Vagina (tissue), 2 donors: ENCODE results near the gene RIPK1. TPM values are rescaled to one million over a fixed set of nuclear protein-coding genes. Genes with fewer than 3 reads are reported as not detected.
"Not testable (repeated sequence)": the region's sequence is repeated elsewhere in the genome, so short reads cannot be mapped to it uniquely, and the experiment has no call there.

Experiments used
- DNase-seq, 2 donors: peaks; one replicate each; pipeline ENCODE4 v3.0.0-alpha.2; 2017; ENCODE audit errors: extremely low spot score in 2 of 2
- H3K27ac ChIP-seq: fragments of 200-600 bp; sonication (generic); one replicate; pipeline ENCODE4 v1.5.1; 2019
- H3K27me3 ChIP-seq: fragments of 200-600 bp; sonication (generic); one replicate; pipeline ENCODE4 v1.5.1; 2019
- H3K36me3 ChIP-seq, 2 donors: fragments of 200-600 bp; sonication (generic); one replicate each; pipeline ENCODE4 v1.5.1; 2017 to 2019
- H3K4me1 ChIP-seq: fragments of 200-600 bp; sonication (generic); one replicate; pipeline ENCODE4 v1.5.1; 2019
- H3K4me3 ChIP-seq, 2 donors: fragments of 200-600 bp; sonication (generic); 1 replicate in 1 of 2; 2 replicates in 1 of 2; pipeline ENCODE4 v1.5.1; 2016 to 2019
- H3K9me3 ChIP-seq: fragments of 200-600 bp; sonication (generic); one replicate; pipeline ENCODE4 v1.5.1; 2019
- CTCF ChIP-seq, 3 experiments: fragments of 450-650 bp in 2 of 3; fragments of 200-600 bp in 1 of 3; sonication (generic) in 1 of 3; IDR thresholded peaks; one replicate each; pipeline ENCODE4 v1.5.1; 2017 to 2019; ENCODE audit warnings: antibody characterized with exemption in 3 of 3, mild to moderate bottlenecking in 2 of 3, moderate library complexity in 2 of 3
- POLR2A ChIP-seq, 2 donors: fragments of 450-650 bp; IDR thresholded peaks; one replicate each; pipeline ENCODE4 v1.6.1; 2017; ENCODE audit warnings: antibody characterized with exemption in 2 of 2, mild to moderate bottlenecking in 2 of 2, moderate library complexity in 2 of 2
- POLR2AphosphoS5 ChIP-seq, 2 donors: sonication (generic); formaldehyde crosslinking; IDR thresholded peaks; one replicate each; pipeline ENCODE4 v1.9.0; 2017; ENCODE audit warnings: antibody characterized with exemption in 2 of 2, mild to moderate bottlenecking in 2 of 2, low read depth in 1 of 2; ENCODE audit not compliant: insufficient read depth in 1 of 2
- intact Hi-C: fragments of 100-400 bp; cut with DNase I; formaldehyde crosslinking; loops from one replicate; pipeline ENCODE4 v1.15.1; 2023
- total RNA-seq: library from RNA; depleted of rRNA; stranded (reverse); fragments of >200 nt; gene quantifications from one replicate; pipeline ENCODE4 v1.2.3, GENCODE V29; 2016

The RIPK1 gene
- total RNA-seq, 1 donor from 2014 or later = 27.0 TPM

- no peak for TF ChIP-seq CTCF (IDR thresholded peaks at IDR 0.05)
- TF ChIP-seq POLR2AphosphoS5 (IDR thresholded peaks at IDR 0.05; ENCODE audit: insufficient read depth in 1 of 2, low read depth in 1 of 2) = no peak
- no peak for TF ChIP-seq POLR2A (IDR thresholded peaks at IDR 0.05)
- Histone ChIP-seq H3K27ac (no peak overlapping the region), H3K27me3 (no peaks in the 10 kb centered on the region), H3K36me3 (no peaks in the 10 kb centered on the region), H3K4me3 (no peak overlapping the region), H3K4me1 (peaks cover 17% of the 10 kb centered on the region), H3K9me3 (no peaks in the 10 kb centered on the region)
- DNase-seq = no peak
- intact Hi-C loops = loop anchor here (5.0 kb wide), 1 partner anchor 62 kb away; the partner anchor contains the start of gene NQO2
Measured at GRCh38 chr6:3058957-3059356, 9.3 kb upstream of the RIPK1 start.

GRCh38 chr6:3060092-3060491 is 8.2 kb upstream of the RIPK1 start:
- H3K9me3 ChIP-seq, intact Hi-C loops, H3K27me3 ChIP-seq, H3K27ac ChIP-seq, H3K4me3 ChIP-seq, H3K36me3 ChIP-seq, DNase-seq: not testable (repeated sequence)
- peaks cover 16% of the 10 kb centered on the region for H3K4me1 ChIP-seq

- no peaks in the 10 kb centered on the region for H3K27me3 ChIP-seq
- DNase-seq = no peak
- intact Hi-C loops = no loop called here
Measured at GRCh38 chr6:3061501-3061941, 6.8 kb upstream of the RIPK1 start.

GRCh38 chr6:3063340-3063732 is 5.0 kb upstream of the RIPK1 start:
- peaks cover 32% of the 10 kb centered on the region for H3K4me1 ChIP-seq
- H3K36me3 ChIP-seq, H3K27me3 ChIP-seq, H3K9me3 ChIP-seq, intact Hi-C loops, DNase-seq: not testable (repeated sequence)
- peak overlapping the region; percentile 95 for H3K27ac ChIP-seq
- peak overlapping the region; percentile 69 to 86 for H3K4me3 ChIP-seq

More at GRCh38 chr6:3061501-3061941, 6.8 kb upstream of the RIPK1 start:
- no peaks in the 10 kb centered on the region for H3K9me3 ChIP-seq
- peaks cover 20% of the 10 kb centered on the region for H3K4me1 ChIP-seq
- no peak for TF ChIP-seq CTCF (IDR thresholded peaks at IDR 0.05)
- TF ChIP-seq POLR2A (IDR thresholded peaks at IDR 0.05) = no peak
- H3K27ac ChIP-seq = no peak overlapping the region
- H3K36me3 ChIP-seq = no peaks in the 10 kb centered on the region
- no peak overlapping the region for H3K4me3 ChIP-seq

- H3K4me3 ChIP-seq = peak overlapping the region; percentile 69 to 86
- no peak for TF ChIP-seq CTCF (IDR thresholded peaks at IDR 0.05)
- TF ChIP-seq POLR2AphosphoS5 (IDR thresholded peaks at IDR 0.05; ENCODE audit: insufficient read depth in 1 of 2, low read depth in 1 of 2) = peak; percentile 68 to 99
- peak; percentile 55 to 97 for TF ChIP-seq POLR2A (IDR thresholded peaks at IDR 0.05)
- no peaks in the 10 kb centered on the region for H3K36me3 ChIP-seq
- DNase-seq = peak in 1 of 2 donors; percentile 96
- H3K27ac ChIP-seq = peak overlapping the region; percentile 95
- intact Hi-C loops = no loop called here
- peaks cover 32% of the 10 kb centered on the region for H3K4me1 ChIP-seq
- H3K9me3 ChIP-seq = no peaks in the 10 kb centered on the region
- no peaks in the 10 kb centered on the region for H3K27me3 ChIP-seq
Measured at GRCh38 chr6:3063733-3064700, 4.3 kb upstream of the RIPK1 start.

- H3K27ac ChIP-seq = no peak overlapping the region
- no peak overlapping the region for H3K4me3 ChIP-seq
- intact Hi-C loops = no loop called here
- TF ChIP-seq POLR2AphosphoS5 (IDR thresholded peaks at IDR 0.05; ENCODE audit: insufficient read depth in 1 of 2, low read depth in 1 of 2) (no peak), POLR2A (IDR thresholded peaks at IDR 0.05) (no peak), CTCF (IDR thresholded peaks at IDR 0.05) (no peak)
- H3K36me3 ChIP-seq = no peaks in the 10 kb centered on the region
- no peaks in the 10 kb centered on the region for H3K27me3 ChIP-seq
- peak in 1 of 2 donors; percentile 70 for DNase-seq
- peaks cover 63% of the 10 kb centered on the region for H3K4me1 ChIP-seq
- no peaks in the 10 kb centered on the region for H3K9me3 ChIP-seq
Measured at GRCh38 chr6:3071568-3071967, 3.3 kb downstream of the RIPK1 start.
